LNCaP clone FGC (cell line): ENCODE results near the gene RUNX2.
"Not testable (repeated sequence)": the region's sequence is repeated elsewhere in the genome, so short reads cannot be mapped to it uniquely, and the experiment has no call there.

Experiments
- DNase-seq: peaks from one replicate; pipeline ENCODE4 v3.0.0-alpha.2; 2011; ENCODE audit warnings: low read depth
- H3K4me3 ChIP-seq: 2 replicates; pipeline ENCODE4 v1.5.1; 2011; ENCODE audit warnings: mild to moderate bottlenecking, low read depth, low read length, control low read depth
- CTCF ChIP-seq: IDR thresholded peaks from 2 replicates; pipeline ENCODE4 v1.5.1; 2012; ENCODE audit warnings: mild to moderate bottlenecking; ENCODE audit not compliant: control insufficient read depth, insufficient read depth; ENCODE audit errors: extremely low read depth

Gene RUNX2

GRCh38 chr6:45462190-45463134 is 134.3 kb downstream of the RUNX2 start:
- DNase-seq, result no peak
- H3K4me3 ChIP-seq, result no peak overlapping the region
- no peak for TF ChIP-seq CTCF

- no peak for TF ChIP-seq CTCF
- no peak for DNase-seq
- H3K4me3 ChIP-seq, result no peak overlapping the region
Measured at GRCh38 chr6:45464685-45465084, 136.6 kb downstream of the RUNX2 start.

GRCh38 chr6:45466686-45467085 is 138.6 kb downstream of the RUNX2 start:
- no peak overlapping the region for H3K4me3 ChIP-seq
- no peak for DNase-seq
- TF ChIP-seq CTCF, result no peak

- not testable (repeated sequence) for H3K4me3 ChIP-seq, DNase-seq
Measured at GRCh38 chr6:45467417-45467816, 139.3 kb downstream of the RUNX2 start.

- H3K4me3 ChIP-seq, result no peak overlapping the region
- no peak for TF ChIP-seq CTCF
- DNase-seq, result no peak
Measured at GRCh38 chr6:45467853-45468252, 139.7 kb downstream of the RUNX2 start.

- TF ChIP-seq CTCF, result no peak
- no peak for DNase-seq
- no peak overlapping the region for H3K4me3 ChIP-seq
Measured at GRCh38 chr6:45469663-45470062, 141.5 kb downstream of the RUNX2 start.

- no peak overlapping the region for H3K4me3 ChIP-seq
- no peak for DNase-seq
- no peak for TF ChIP-seq CTCF
Measured at GRCh38 chr6:45470131-45470738, 142.1 kb downstream of the RUNX2 start.
